Measurements from ENCODE around the gene ALMS1.

DNA sequence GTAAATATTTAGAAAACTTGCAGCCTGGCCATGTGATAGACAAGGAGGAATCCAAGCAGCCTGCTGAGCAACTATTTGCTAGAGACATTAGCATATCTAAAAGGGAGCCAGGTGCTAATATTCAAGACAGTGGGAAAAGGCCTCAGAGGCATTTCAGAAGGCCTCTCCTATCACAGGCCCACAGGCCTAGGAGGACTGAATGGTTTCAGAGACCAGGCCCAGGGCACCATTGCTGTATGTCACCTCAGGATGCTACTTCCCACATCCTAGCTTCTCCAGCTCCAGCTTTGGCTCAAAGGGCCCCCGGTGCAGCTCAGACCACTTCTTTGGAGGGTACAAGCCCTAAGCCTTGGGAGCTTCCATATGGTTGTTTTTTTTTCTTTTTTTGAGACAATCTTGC is 252.8 kb downstream of the ALMS1 start:
- TF ChIP-seq EZH2phosphoT487 (IDR thresholded peaks at IDR 0.05; ENCODE audit: low read depth, severe bottlenecking, unreplicated experiment) (no peak), EZH2 (IDR thresholded peaks at IDR 0.05; ENCODE audit: borderline replicate concordance) (no peak)
- TF ChIP-seq, protein P1, sequence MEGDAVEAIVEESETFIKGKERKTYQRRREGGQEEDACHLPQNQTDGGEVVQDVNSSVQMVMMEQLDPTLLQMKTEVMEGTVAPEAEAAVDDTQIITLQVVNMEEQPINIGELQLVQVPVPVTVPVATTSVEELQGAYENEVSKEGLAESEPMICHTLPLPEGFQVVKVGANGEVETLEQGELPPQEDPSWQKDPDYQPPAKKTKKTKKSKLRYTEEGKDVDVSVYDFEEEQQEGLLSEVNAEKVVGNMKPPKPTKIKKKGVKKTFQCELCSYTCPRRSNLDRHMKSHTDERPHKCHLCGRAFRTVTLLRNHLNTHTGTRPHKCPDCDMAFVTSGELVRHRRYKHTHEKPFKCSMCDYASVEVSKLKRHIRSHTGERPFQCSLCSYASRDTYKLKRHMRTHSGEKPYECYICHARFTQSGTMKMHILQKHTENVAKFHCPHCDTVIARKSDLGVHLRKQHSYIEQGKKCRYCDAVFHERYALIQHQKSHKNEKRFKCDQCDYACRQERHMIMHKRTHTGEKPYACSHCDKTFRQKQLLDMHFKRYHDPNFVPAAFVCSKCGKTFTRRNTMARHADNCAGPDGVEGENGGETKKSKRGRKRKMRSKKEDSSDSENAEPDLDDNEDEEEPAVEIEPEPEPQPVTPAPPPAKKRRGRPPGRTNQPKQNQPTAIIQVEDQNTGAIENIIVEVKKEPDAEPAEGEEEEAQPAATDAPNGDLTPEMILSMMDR (IDR thresholded peaks at IDR 0.05; ENCODE audit: poor library complexity) = no peak

Measured in hepatocyte (in vitro differentiated cells).